Esophagus muscularis mucosa (tissue), 4 donors: ENCODE data around the gene ZBTB7C. TPM values are rescaled to one million over a fixed set of nuclear protein-coding genes. Genes with fewer than 3 reads are reported as not detected.

Source experiments
- DNase-seq: peaks from one replicate; pipeline ENCODE4 v3.0.0-alpha.2; 2017; ENCODE audit errors: extremely low spot score
- H3K27ac ChIP-seq, 4 donors: fragments of 200-600 bp; sonication (generic); replicated peaks in 1 of 4; 1 replicate in 3 of 4; 2 replicates in 1 of 4; pipeline ENCODE4 v1.5.1; 2016 to 2019; ENCODE audit warnings: mild to moderate bottlenecking in 1 of 4
- H3K27me3 ChIP-seq, 4 donors: fragments of 200-600 bp; sonication (generic); one replicate each; pipeline versions ENCODE4 v1.5.1 to v1.6.0; 2016 to 2019
- H3K36me3 ChIP-seq, 4 donors: fragments of 200-600 bp; sonication (generic); one replicate each; pipeline ENCODE4 v1.5.1; 2016 to 2019
- H3K4me1 ChIP-seq, 4 donors: fragments of 200-600 bp; sonication (generic); one replicate each; pipeline ENCODE4 v1.5.1; 2016 to 2019
- H3K4me3 ChIP-seq, 4 donors: fragments of 200-600 bp; sonication (generic); 1 replicate in 2 of 4; 2 replicates in 2 of 4; pipeline ENCODE4 v1.5.1; 2016 to 2019; ENCODE audit warnings: mild to moderate bottlenecking in 4 of 4, moderate library complexity in 1 of 4
- H3K9me3 ChIP-seq, 4 donors: fragments of 200-600 bp; sonication (generic); 1 replicate in 3 of 4; 2 replicates in 1 of 4; pipeline ENCODE4 v1.5.1; 2016 to 2019
- CTCF ChIP-seq, 3 experiments: fragments of 200-600 bp in 2 of 3; fragments of 450-650 bp in 1 of 3; sonication (generic) in 2 of 3; IDR thresholded peaks; one replicate each; pipeline ENCODE4 v1.5.1; 2017 to 2019; ENCODE audit warnings: antibody characterized with exemption in 3 of 3, mild to moderate bottlenecking in 2 of 3, moderate library complexity in 1 of 3
- EP300 ChIP-seq: sonication (generic); formaldehyde crosslinking; IDR thresholded peaks from one replicate; pipeline ENCODE4 v1.6.1; 2017; ENCODE audit warnings: antibody characterized with exemption
- POLR2A ChIP-seq: fragments of 450-650 bp; IDR thresholded peaks from one replicate; pipeline ENCODE4 v1.6.1; 2017; ENCODE audit warnings: antibody characterized with exemption, moderate library complexity, mild to moderate bottlenecking, low read depth
- POLR2AphosphoS5 ChIP-seq, 2 donors: sonication (generic); formaldehyde crosslinking; IDR thresholded peaks; one replicate each; pipeline ENCODE4 v1.6.1; 2017; ENCODE audit warnings: antibody characterized with exemption in 2 of 2
- WGBS: methylation state at CpG from one replicate; pipeline ENCODE4 v1.1.5; 2018; 5-methylcytosine and 5-hydroxymethylcytosine counted together
- intact Hi-C: fragments of 100-400 bp; cut with DNase I; formaldehyde crosslinking; loops from one replicate; pipeline ENCODE4 v1.15.1; 2023
- total RNA-seq, 4 donors: library from RNA; depleted of rRNA; stranded (reverse); fragments of >200 nt; gene quantifications; one replicate each; pipeline versions ENCODE4 v1.1.0 to v1.2.1, GENCODE V29; 2016

Gene ZBTB7C
- total RNA-seq, 4 donors from 2014 or later: 6.3 to 13.2 (median 9.1) TPM

- 86% methylated on average over 4 of the region's 4 CpGs for WGBS
- no peaks in the 10 kb centered on the region for H3K27me3 ChIP-seq
- H3K27ac ChIP-seq: no peak overlapping the region
- H3K4me3 ChIP-seq: no peak overlapping the region
- no peak for TF ChIP-seq POLR2A
- no peak for TF ChIP-seq CTCF (IDR thresholded peaks at IDR 0.05)
- no peak for TF ChIP-seq EP300
- no peak for TF ChIP-seq POLR2AphosphoS5 (IDR thresholded peaks at IDR 0.05)
- H3K9me3 ChIP-seq: peaks cover 0 to 8% (median 3%) of the 10 kb centered on the region in 4 donors
- intact Hi-C loops: no loop called here
- no peaks in the 10 kb centered on the region for H3K4me1 ChIP-seq
- H3K36me3 ChIP-seq: no peaks in the 10 kb centered on the region
- DNase-seq: no peak
Observed at GRCh38 chr18:47992266-47992665, 416.9 kb downstream of the ZBTB7C start.

GRCh38 chr18:47990981-47991380 is 418.2 kb downstream of the ZBTB7C start:
- no peaks in the 10 kb centered on the region for H3K27me3 ChIP-seq
- intact Hi-C loops: no loop called here
- H3K4me3 ChIP-seq: no peak overlapping the region
- no peak for DNase-seq
- WGBS: 65% methylated on average over 5 of the region's 5 CpGs
- TF ChIP-seq POLR2AphosphoS5 (IDR thresholded peaks at IDR 0.05): no peak
- no peaks in the 10 kb centered on the region for H3K36me3 ChIP-seq
- H3K9me3 ChIP-seq: peaks cover 0 to 5% (median 0%) of the 10 kb centered on the region in 4 donors
- no peaks in the 10 kb centered on the region for H3K4me1 ChIP-seq
- H3K27ac ChIP-seq: no peak overlapping the region

GRCh38 chr18:47987388-47987699 is 421.8 kb downstream of the ZBTB7C start:
- 67% methylated on average over 3 of the region's 3 CpGs for WGBS
- H3K4me3 ChIP-seq: no peak overlapping the region
- no peak overlapping the region for H3K27ac ChIP-seq
- DNase-seq: no peak
- no peaks in the 10 kb centered on the region for H3K4me1 ChIP-seq
- peaks cover 0 to 5% (median 0%) of the 10 kb centered on the region in 4 donors for H3K9me3 ChIP-seq
- H3K36me3 ChIP-seq: no peaks in the 10 kb centered on the region
- intact Hi-C loops: no loop called here
- H3K27me3 ChIP-seq: no peaks in the 10 kb centered on the region
- TF ChIP-seq POLR2AphosphoS5 (IDR thresholded peaks at IDR 0.05) (no peak), EP300 (no peak), CTCF (IDR thresholded peaks at IDR 0.05) (no peak), POLR2A (no peak)

- Histone ChIP-seq H3K27ac (no peak overlapping the region), H3K4me3 (no peak overlapping the region), H3K27me3 (no peaks in the 10 kb centered on the region), H3K4me1 (no peaks in the 10 kb centered on the region), H3K36me3 (no peaks in the 10 kb centered on the region), H3K9me3 (peaks cover 0 to 5% (median 0%) of the 10 kb centered on the region in 4 donors)
- WGBS: 76% methylated on average over 5 of the region's 5 CpGs
- intact Hi-C loops: no loop called here
- TF ChIP-seq POLR2A: no peak
- TF ChIP-seq POLR2AphosphoS5 (IDR thresholded peaks at IDR 0.05): no peak
- no peak for TF ChIP-seq CTCF (IDR thresholded peaks at IDR 0.05)
- DNase-seq: no peak
Observed at GRCh38 chr18:47986620-47987387, 422.4 kb downstream of the ZBTB7C start.

- H3K4me3 ChIP-seq: no peak overlapping the region
- WGBS: 84% methylated on average over 6 of the region's 7 CpGs
- DNase-seq: no peak
Observed at GRCh38 chr18:47985866-47986265, 423.3 kb downstream of the ZBTB7C start.

More at GRCh38 chr18:47985866-47986265, 423.3 kb downstream of the ZBTB7C start:
- intact Hi-C loops: no loop called here
- TF ChIP-seq EP300 (no peak), CTCF (IDR thresholded peaks at IDR 0.05) (no peak), POLR2AphosphoS5 (IDR thresholded peaks at IDR 0.05) (no peak), POLR2A (no peak)
- H3K27ac ChIP-seq: no peak overlapping the region
- H3K36me3 ChIP-seq: no peaks in the 10 kb centered on the region
- no peaks in the 10 kb centered on the region for H3K27me3 ChIP-seq
- H3K4me1 ChIP-seq: no peaks in the 10 kb centered on the region
- peaks cover 0 to 5% (median 0%) of the 10 kb centered on the region in 4 donors for H3K9me3 ChIP-seq
